SU-DHL-6 (cell line): Measurements from ENCODE around the gene FUT8.

Experiments used
- CTCF ChIP-seq: fragments of 200-600 bp; sonication (generic); IDR thresholded peaks from one replicate; pipeline ENCODE4 v1.5.1; 2017; ENCODE audit warnings: antibody characterized with exemption, mild to moderate bottlenecking, low read length, moderate library complexity; ENCODE audit not compliant: insufficient read depth, poor library complexity, severe bottlenecking
- EZH2phosphoT487 ChIP-seq: fragments of 200-600 bp; sonication (generic), shearing (Covaris generic); conservative IDR thresholded peaks from 2 replicates; pipeline ENCODE4 v1.6.1; 2018; ENCODE audit warnings: mild to moderate bottlenecking, antibody characterized with exemption, low read length, moderate library complexity, mixed read lengths

- TF ChIP-seq CTCF (no peak), EZH2phosphoT487 (no peak)
Observed at GRCh38 chr14:65444230-65444629, 31.7 kb downstream of the FUT8 start.
